ENCODE results near the gene PRIMA1. TPM values are rescaled to one million over a fixed set of nuclear protein-coding genes. Genes with fewer than 3 reads are reported as not detected.

Gene PRIMA1
- total RNA-seq, 6 donors from 2014 or later: under 0.01 to 1.8 (median 0.62) TPM

DNA sequence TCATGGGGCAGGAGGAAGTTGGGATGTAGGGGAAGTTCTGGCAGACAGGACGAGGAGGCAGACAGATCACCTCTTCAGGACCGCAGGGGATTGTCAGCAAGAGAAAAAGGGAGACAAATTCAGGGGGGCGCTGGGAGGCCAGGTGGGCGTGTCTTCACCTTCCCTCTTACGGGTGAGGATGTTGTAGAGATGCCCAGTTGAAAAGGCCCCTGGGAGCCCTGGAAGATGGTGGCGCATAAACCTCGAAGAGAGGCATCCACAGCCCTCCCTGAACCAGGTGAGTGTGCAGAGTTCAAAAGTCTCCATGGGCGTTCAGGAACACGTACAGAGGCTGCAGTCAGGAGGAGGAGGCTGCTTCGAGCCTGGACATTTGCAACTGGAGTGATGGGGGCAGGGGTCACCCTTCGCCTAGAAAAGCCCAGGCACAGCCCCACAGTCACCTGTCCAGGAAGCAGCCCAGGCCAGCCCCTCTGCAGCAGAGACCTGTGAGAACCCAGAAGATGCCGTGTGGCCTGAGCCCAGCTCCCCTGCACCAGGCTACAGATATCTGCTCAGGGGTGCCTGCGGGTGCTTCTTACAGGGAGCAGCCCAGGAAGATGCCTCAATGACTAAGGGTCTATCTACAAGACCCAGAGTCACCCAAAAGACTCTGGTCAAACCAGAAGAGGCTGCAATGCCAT, 74.4 kb downstream of the PRIMA1 start:
- TF ChIP-seq POLR2A (IDR thresholded peaks at IDR 0.05) (no peak), POLR2AphosphoS5 (IDR thresholded peaks at IDR 0.05) (no peak), EP300 (IDR thresholded peaks at IDR 0.05) (no peak)
- TF ChIP-seq, protein P1, sequence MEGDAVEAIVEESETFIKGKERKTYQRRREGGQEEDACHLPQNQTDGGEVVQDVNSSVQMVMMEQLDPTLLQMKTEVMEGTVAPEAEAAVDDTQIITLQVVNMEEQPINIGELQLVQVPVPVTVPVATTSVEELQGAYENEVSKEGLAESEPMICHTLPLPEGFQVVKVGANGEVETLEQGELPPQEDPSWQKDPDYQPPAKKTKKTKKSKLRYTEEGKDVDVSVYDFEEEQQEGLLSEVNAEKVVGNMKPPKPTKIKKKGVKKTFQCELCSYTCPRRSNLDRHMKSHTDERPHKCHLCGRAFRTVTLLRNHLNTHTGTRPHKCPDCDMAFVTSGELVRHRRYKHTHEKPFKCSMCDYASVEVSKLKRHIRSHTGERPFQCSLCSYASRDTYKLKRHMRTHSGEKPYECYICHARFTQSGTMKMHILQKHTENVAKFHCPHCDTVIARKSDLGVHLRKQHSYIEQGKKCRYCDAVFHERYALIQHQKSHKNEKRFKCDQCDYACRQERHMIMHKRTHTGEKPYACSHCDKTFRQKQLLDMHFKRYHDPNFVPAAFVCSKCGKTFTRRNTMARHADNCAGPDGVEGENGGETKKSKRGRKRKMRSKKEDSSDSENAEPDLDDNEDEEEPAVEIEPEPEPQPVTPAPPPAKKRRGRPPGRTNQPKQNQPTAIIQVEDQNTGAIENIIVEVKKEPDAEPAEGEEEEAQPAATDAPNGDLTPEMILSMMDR (IDR thresholded peaks at IDR 0.05): no peak
- H3K36me3 ChIP-seq: no peaks in the 10 kb centered on the region
- 57 to 74% methylated on average over 12 of the region's 13 CpGs for whole genome bisulfite sequencing, 2 donors
- H3K9me3 ChIP-seq: no peaks in the 10 kb centered on the region
- DNase-seq (no peak), ATAC-seq (ENCODE audit: low FRiP score in 2 of 2) (no peak)
- H3K4me3 ChIP-seq: no peak overlapping the region
- no peak overlapping the region for H3K27ac ChIP-seq
- H3K4me1 ChIP-seq: no peaks in the 10 kb centered on the region
- H3K27me3 ChIP-seq: no peaks in the 10 kb centered on the region

DNA sequence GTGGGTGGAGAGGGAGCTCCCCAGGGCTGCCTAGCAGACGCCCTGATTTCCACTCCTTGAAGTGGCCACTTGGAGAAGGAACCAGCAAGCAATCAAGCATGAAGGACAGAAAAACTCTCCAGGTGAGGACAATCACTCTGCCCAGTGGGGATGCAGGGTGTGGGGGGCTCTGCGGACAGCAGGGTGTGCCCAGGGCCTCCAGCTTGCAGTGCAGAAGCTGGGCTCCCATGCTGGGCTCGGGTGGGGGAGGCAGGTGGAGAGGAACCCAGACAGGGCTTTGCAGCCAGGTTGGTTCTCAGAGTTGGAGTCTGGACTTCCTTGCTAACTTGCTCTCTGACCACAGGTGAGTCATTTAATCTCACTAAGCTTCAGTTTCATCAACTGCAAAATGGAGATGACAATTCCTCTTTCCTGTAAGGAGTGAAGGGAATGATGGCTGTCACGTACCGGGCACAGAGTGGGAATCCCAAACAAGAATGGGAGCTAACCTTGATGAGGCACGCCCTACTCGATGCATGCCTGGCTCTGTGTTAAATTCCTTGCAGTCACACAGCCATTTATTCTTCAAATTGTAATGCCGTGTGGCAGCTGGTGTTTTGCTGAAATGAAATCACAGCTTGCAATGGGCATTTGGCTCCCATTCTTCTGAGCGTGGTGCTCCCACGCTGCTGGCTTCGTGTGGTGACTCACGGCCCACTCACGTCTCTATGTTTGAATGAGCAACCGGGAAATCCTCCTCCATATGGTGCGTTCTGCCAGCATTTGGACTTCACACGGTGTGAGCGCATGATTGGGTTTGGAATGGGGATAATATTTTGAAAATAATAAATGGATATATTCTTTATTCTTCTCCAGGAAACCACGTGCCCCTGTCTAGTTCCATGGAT, 75.2 kb downstream of the PRIMA1 start:
- no peak for TF ChIP-seq POLR2A (IDR thresholded peaks at IDR 0.05)
- TF ChIP-seq, protein P1 (IDR thresholded peaks at IDR 0.05): no peak

DNA sequence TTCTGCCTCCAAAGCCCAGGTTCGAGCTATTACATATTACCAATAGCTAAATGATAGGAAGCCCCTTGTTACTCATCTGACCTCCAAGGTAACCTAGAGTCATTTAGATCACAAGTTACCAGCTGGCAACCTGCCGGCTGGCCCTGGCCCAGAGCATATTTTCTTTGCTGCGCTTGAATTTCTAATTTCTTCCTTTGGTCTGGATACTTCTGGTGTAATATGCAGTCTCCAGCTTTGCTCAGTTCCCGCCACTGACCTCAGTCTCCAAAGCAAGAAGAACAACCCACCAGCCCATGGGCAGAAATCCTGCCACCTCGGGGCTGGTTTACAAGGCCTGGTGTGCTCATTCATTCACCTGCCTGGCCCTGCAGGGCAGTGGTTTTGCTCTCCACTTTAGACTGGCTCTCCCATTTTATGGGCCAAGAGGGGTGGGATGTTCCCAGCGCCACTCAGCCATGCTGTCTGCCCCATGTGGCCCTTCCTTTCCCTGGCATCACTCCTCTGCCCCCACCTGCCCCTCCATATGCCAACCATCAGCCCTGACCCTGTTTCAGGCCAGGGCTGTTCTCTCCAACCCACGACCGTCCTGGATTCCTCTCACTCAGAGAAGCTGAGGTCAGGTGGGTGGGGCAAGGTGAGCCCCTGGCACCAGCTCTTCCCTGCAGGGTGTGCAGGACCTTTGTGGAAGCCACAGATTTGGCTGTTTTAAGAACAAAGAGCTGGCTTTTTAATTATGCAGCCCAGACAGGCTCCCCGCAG, 76.0 kb downstream of the PRIMA1 start:
- Histone ChIP-seq H3K4me3 (no peak overlapping the region), H3K9me3 (no peaks in the 10 kb centered on the region), H3K4me1 (no peaks in the 10 kb centered on the region), H3K27me3 (no peaks in the 10 kb centered on the region), H3K27ac (no peak overlapping the region), H3K36me3 (no peaks in the 10 kb centered on the region)
- ATAC-seq (ENCODE audit: low FRiP score in 2 of 2): no peak
- DNase-seq: no peak
- WGBS, 2 donors: 60 to 65% methylated on average over 9 of the region's 9 CpGs
- TF ChIP-seq, protein P1 (IDR thresholded peaks at IDR 0.05): no peak
- no peak for TF ChIP-seq POLR2A (IDR thresholded peaks at IDR 0.05)
- TF ChIP-seq EP300 (IDR thresholded peaks at IDR 0.05): no peak
- no peak for TF ChIP-seq POLR2AphosphoS5 (IDR thresholded peaks at IDR 0.05)

More for the DNA sequence above, 75.2 kb downstream of the PRIMA1 start:
- Histone ChIP-seq H3K27ac (no peak overlapping the region), H3K36me3 (no peaks in the 10 kb centered on the region), H3K27me3 (no peaks in the 10 kb centered on the region), H3K4me1 (no peaks in the 10 kb centered on the region), H3K9me3 (no peaks in the 10 kb centered on the region), H3K4me3 (no peak overlapping the region)
- ATAC-seq (ENCODE audit: low FRiP score in 2 of 2) (no peak), DNase-seq (peak in 1 of 2 donors; percentile 48)
- WGBS, 2 donors: 78% methylated on average over 18 of the region's 18 CpGs

DNA sequence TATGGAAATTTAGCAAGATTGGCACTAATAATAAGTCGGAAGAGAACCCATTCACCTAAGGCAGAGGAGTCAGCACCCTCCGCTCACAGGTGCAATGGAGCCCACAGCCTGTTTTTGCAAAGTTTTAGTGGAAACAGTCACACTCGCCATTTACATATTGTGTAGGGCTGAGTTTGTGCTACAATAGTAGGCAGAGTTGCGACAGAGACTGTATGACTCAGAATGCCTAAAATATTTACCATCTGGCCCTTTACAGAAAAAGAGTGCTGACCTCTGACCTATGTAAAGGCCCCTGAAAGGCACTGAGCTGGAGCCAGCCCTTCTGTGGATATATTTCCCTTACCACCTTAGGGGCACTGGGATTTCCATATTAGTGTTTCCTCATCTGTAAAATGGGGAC, 79.0 kb downstream of the PRIMA1 start:
- ATAC-seq (ENCODE audit: low FRiP score in 2 of 2) (no peak), DNase-seq (no peak)
- H3K4me1 ChIP-seq: no peaks in the 10 kb centered on the region
- no peak overlapping the region for H3K4me3 ChIP-seq
- H3K36me3 ChIP-seq: no peaks in the 10 kb centered on the region
- H3K27me3 ChIP-seq: no peaks in the 10 kb centered on the region
- H3K9me3 ChIP-seq: no peaks in the 10 kb centered on the region
- no peak overlapping the region for H3K27ac ChIP-seq
- WGBS, 2 donors: 87 to 91% methylated on average over 4 of the region's 4 CpGs
- TF ChIP-seq POLR2A (IDR thresholded peaks at IDR 0.05) (no peak), EP300 (IDR thresholded peaks at IDR 0.05) (no peak), POLR2AphosphoS5 (IDR thresholded peaks at IDR 0.05) (no peak)
- TF ChIP-seq, protein P1 (IDR thresholded peaks at IDR 0.05): no peak
